ENCODE results near the gene ADIG. TPM values are rescaled to one million over a fixed set of nuclear protein-coding genes. Genes with fewer than 3 reads are reported as not detected.

ADIG gene
- total and polyA plus RNA-seq, 2 of the 8 experiments (the other 6 are each of a cell fraction or from before 2014, with no cell fraction given), result not detected

- no peaks in the 10 kb centered on the region for H3K27me3 ChIP-seq (replicated peaks in 1 of 4; ENCODE audit: control insufficient read depth in 3 of 4, extremely low read depth in 1 of 4, insufficient read depth in 3 of 4, low read length in 3 of 4)
- H2AFZ ChIP-seq (ENCODE audit: low read length), result no peak overlapping the region
- H3K79me2 ChIP-seq (ENCODE audit: control insufficient read depth in 1 of 2, insufficient read depth in 2 of 2, low read length in 2 of 2), result no peaks in the 10 kb centered on the region
- no peak overlapping the region for H2BK15ac ChIP-seq (ENCODE audit: low read length)
- no peak overlapping the region for H3K23ac ChIP-seq (ENCODE audit: insufficient read length)
- no peak overlapping the region for H3K4me2 ChIP-seq (ENCODE audit: insufficient read depth in 1 of 2, low read depth in 2 of 2, low read length in 2 of 2)
- no peaks in the 10 kb centered on the region; a peak in 2 of 7 replicates for H3K4me1 ChIP-seq (replicated peaks in 1 of 4; ENCODE audit: control insufficient read depth in 3 of 4, insufficient read depth in 4 of 4, low read length in 3 of 4)
- H3K9me3 ChIP-seq (ENCODE audit: insufficient read depth in 2 of 2, low read depth in 1 of 2, low read length in 1 of 2), result no peaks in the 10 kb centered on the region
- no peak overlapping the region for H3K56ac ChIP-seq (replicated peaks; ENCODE audit: insufficient read length, low read depth, low read length)
- H3K4ac ChIP-seq (replicated peaks; ENCODE audit: insufficient read length, low read depth, low read length), result no peak overlapping the region
- no peak for TF ChIP-seq BACH1 (IDR thresholded peaks at IDR 0.05; ENCODE audit: low read length)
- TF ChIP-seq ATF3 (IDR thresholded peaks at IDR 0.05; ENCODE audit: insufficient read depth, low read depth, low read length), result no peak
- ChIA-PET POLR2A (ENCODE audit: partially characterized antibody) (no interaction called here), CTCF (ENCODE audit: partially characterized antibody) (no interaction called here)
- H3K23me2 ChIP-seq (ENCODE audit: low read depth, low read length), result no peaks in the 10 kb centered on the region
- H3K4me3 ChIP-seq (ENCODE audit: extremely low read depth in 1 of 4, insufficient read depth in 2 of 4, low read depth in 3 of 4, low read length in 4 of 4), result no peak overlapping the region
- H3K9ac ChIP-seq (replicated peaks in 1 of 4; ENCODE audit: extremely low read depth in 1 of 4, low read depth in 3 of 4, low read length in 3 of 4), result no peak overlapping the region
- no peak overlapping the region for H3K14ac ChIP-seq (ENCODE audit: insufficient read length)
- H4K5ac ChIP-seq (ENCODE audit: insufficient read length, low read depth, low read length), result no peak overlapping the region
- H3K27ac ChIP-seq (ENCODE audit: low read depth, low read length), result no peak overlapping the region
- FAIRE-seq (no peak), DNase-seq (ENCODE audit: low read depth in 1 of 2, low spot score in 2 of 2) (no peak)
- no peak overlapping the region for H2BK20ac ChIP-seq (ENCODE audit: low read length)
- no peak overlapping the region for H2AK5ac ChIP-seq (ENCODE audit: low read depth, low read length)
- H4K20me1 ChIP-seq (replicated peaks in 1 of 2; ENCODE audit: control insufficient read depth in 1 of 2, insufficient read depth in 2 of 2, low read length in 2 of 2), result no peaks in the 10 kb centered on the region
- WGBS, 2 experiments (ENCODE audit: extremely low coverage in 1 of 2, insufficient coverage in 1 of 2, insufficient read length in 1 of 2, insufficient replicate concordance in 2 of 2, low coverage in 1 of 2, low lambda C conversion rate in 2 of 2, missing lambda C conversion rate in 1 of 2), result 69% methylated on average over 4 of the region's 4 CpGs; no CpG with 5 or more reads in 1 of the 2 experiments
- peak overlapping the region; percentile 38 for H2BK120ac ChIP-seq (replicated peaks; ENCODE audit: low read depth, low read length)
- H3K36me3 ChIP-seq (ENCODE audit: control insufficient read depth in 2 of 4, insufficient read depth in 4 of 4, low read length in 3 of 4), result no peaks in the 10 kb centered on the region
- peak overlapping the region; percentile 51 for H4K91ac ChIP-seq (replicated peaks; ENCODE audit: insufficient read length, low read length)
- H2BK12ac ChIP-seq (ENCODE audit: low read depth, low read length), result peak overlapping the region; percentile 50; the same call in 1 of the 2 replicates
- H4K8ac ChIP-seq (ENCODE audit: extremely low read depth, insufficient read depth, low read length), result no peak overlapping the region
- H3K18ac ChIP-seq (ENCODE audit: extremely low read depth, low read length), result no peak overlapping the region
- no peak overlapping the region for H2BK5ac ChIP-seq (ENCODE audit: low read depth, low read length)
- H3K79me1 ChIP-seq (ENCODE audit: low read depth, low read length), result no peaks in the 10 kb centered on the region
Observed at GRCh38 chr20:38608188-38608587, 27.2 kb downstream of the ADIG start.
